GM23338 (cell line): ENCODE data around the gene DDX39B. TPM values are rescaled to one million over a fixed set of nuclear protein-coding genes. Genes with fewer than 3 reads are reported as not detected.
A peak's percentile ranks its signal among the peaks of the same experiment; 100 is the strongest.
"Not testable (repeated sequence)": the region's sequence is repeated elsewhere in the genome, so short reads cannot be mapped to it uniquely, and the experiment has no call there.

Source experiments
- ATAC-seq: fragments of 200-7000 bp; cut with Tn5 transposase; 3 replicates; pipeline ENCODE4 v1.9.1; 2020
- DNase-seq: peaks from one replicate; pipeline ENCODE4 v3.0.0-alpha.2; 2015; ENCODE audit warnings: low spot score
- H2AFZ ChIP-seq: fragments of 200-600 bp; sonication (generic); 2 replicates; pipeline ENCODE4 v1.8.0; 2016; ENCODE audit warnings: antibody characterized with exemption, mild to moderate bottlenecking, moderate library complexity
- H3F3A ChIP-seq: fragments of 200-600 bp; sonication (generic); replicated peaks from 2 replicates; pipeline ENCODE4 v1.8.0; 2017; ENCODE audit warnings: antibody characterized with exemption, mixed run types, low read depth
- H3K27ac ChIP-seq: fragments of 200-600 bp; sonication (generic); 2 replicates; pipeline ENCODE4 v1.6.1; 2016; ENCODE audit warnings: low read depth
- H3K27me3 ChIP-seq: fragments of 200-600 bp; sonication (generic); 2 replicates; pipeline ENCODE4 v1.8.0; 2016; ENCODE audit warnings: mild to moderate bottlenecking, mixed run types, moderate library complexity; ENCODE audit not compliant: insufficient read depth
- H3K36me3 ChIP-seq: fragments of 200-600 bp; sonication (generic); 2 replicates; pipeline ENCODE4 v1.8.0; 2016; ENCODE audit warnings: mild to moderate bottlenecking; ENCODE audit not compliant: insufficient read depth
- H3K4me1 ChIP-seq: fragments of 200-600 bp; sonication (generic); 2 replicates; pipeline ENCODE4 v1.8.0; 2016; ENCODE audit warnings: mild to moderate bottlenecking, moderate library complexity; ENCODE audit not compliant: insufficient read depth
- H3K4me2 ChIP-seq: fragments of 200-600 bp; sonication (generic); 2 replicates; pipeline ENCODE4 v1.7.1; 2017; ENCODE audit warnings: mixed run types
- H3K4me3 ChIP-seq: fragments of 200-600 bp; sonication (generic); 2 replicates; pipeline ENCODE4 v1.6.1; 2016; ENCODE audit warnings: mixed run types
- H3K79me2 ChIP-seq: fragments of 200-600 bp; sonication (generic); replicated peaks from 2 replicates; pipeline ENCODE4 v1.8.0; 2017; ENCODE audit warnings: mild to moderate bottlenecking; ENCODE audit not compliant: insufficient read depth
- H3K9me2 ChIP-seq: fragments of 200-600 bp; sonication (generic); 2 replicates; pipeline ENCODE4 v1.8.0; 2017; ENCODE audit not compliant: insufficient read depth
- H4K20me1 ChIP-seq: fragments of 200-600 bp; sonication (generic); replicated peaks from 2 replicates; pipeline ENCODE4 v1.8.0; 2017; ENCODE audit warnings: mild to moderate bottlenecking; ENCODE audit not compliant: insufficient read depth
- H3K27ac Mint-ChIP-seq: 2 replicates; pipeline ENCODE4 v1.8.0; 2020; ENCODE audit warnings: inconsistent platforms, mild to moderate bottlenecking, moderate library complexity, mixed read lengths
- H3K27me3 Mint-ChIP-seq: 3 replicates; pipeline ENCODE4 v1.8.0; 2022; ENCODE audit warnings: low read depth, mild to moderate bottlenecking, moderate library complexity, mixed read lengths, inconsistent platforms; ENCODE audit not compliant: insufficient read depth, poor library complexity
- H3K36me3 Mint-ChIP-seq: 3 replicates; pipeline ENCODE4 v1.8.0; 2021; ENCODE audit warnings: low read depth, mild to moderate bottlenecking, inconsistent platforms, moderate library complexity, mixed read lengths
- H3K4me1 Mint-ChIP-seq: 3 replicates; pipeline ENCODE4 v1.8.0; 2020; ENCODE audit warnings: mild to moderate bottlenecking, inconsistent platforms, mixed read lengths
- H3K4me3 Mint-ChIP-seq: 3 replicates; pipeline ENCODE4 v1.8.0; 2021; ENCODE audit warnings: moderate library complexity, mild to moderate bottlenecking, inconsistent platforms, mixed read lengths
- H3K9me3 Mint-ChIP-seq: 3 replicates; pipeline ENCODE4 v1.8.0; 2020; ENCODE audit warnings: moderate library complexity, mild to moderate bottlenecking, inconsistent platforms, mixed read lengths
- CREB1 ChIP-seq: fragments of 250-450 bp; sonication (Bioruptor Pico); IDR thresholded peaks from 2 replicates; pipeline ENCODE4 v1.5.0; 2020; ENCODE audit warnings: low read depth, mild to moderate bottlenecking, moderate library complexity
- POLR2AphosphoS5 ChIP-seq: IDR thresholded peaks from 2 replicates; pipeline ENCODE4 v1.6.1; 2016; ENCODE audit warnings: antibody characterized with exemption, low read depth
- ZNF114 ChIP-seq: fragments of 250-450 bp; sonication (Bioruptor Pico); IDR thresholded peaks from 2 replicates; pipeline ENCODE4 v1.5.0; 2020; ENCODE audit warnings: mild to moderate bottlenecking, moderate library complexity
- ZNF331 ChIP-seq: fragments of 250-450 bp; sonication (Bioruptor Pico); IDR thresholded peaks from 2 replicates; pipeline ENCODE4 v1.5.0; 2020; ENCODE audit warnings: low read depth, mild to moderate bottlenecking, moderate library complexity
- long read RNA-seq: library from polyadenylated mRNA; unstranded; transcript quantifications from one replicate; pipeline ENCODE4 v2.0.0, GENCODE V29; 2020; ENCODE audit not compliant: unreplicated experiment
- polyA plus RNA-seq: library from polyadenylated mRNA; unstranded; fragments of >200 nt; fragmentation: Nextera tagmentation; extraction: Ambion mirVana; gene quantifications from 2 replicates; pipeline ENCODE4 v1.2.1, GENCODE V29; 2016
- total RNA-seq: library from RNA; depleted of rRNA; stranded (reverse); fragments of >200 nt; shearing (Covaris generic); gene quantifications from 2 replicates; pipeline ENCODE4 v1.2.3, GENCODE V29; 2014; rRNA removed
- TF ChIP-seq, protein P1 (sequence below): IDR thresholded peaks from one replicate; pipeline ENCODE4 v1.6.1; 2018; ENCODE audit warnings: antibody characterized with exemption; ENCODE audit not compliant: unreplicated experiment

The DDX39B gene
- total RNA-seq (849 and 866 TPM in 2 replicates), polyA plus RNA-seq (341 and 357 TPM in 2 replicates)
- long read RNA-seq, transcript DDX39B-214 (11 exons, 2,003 nt) = minor isoform, 151 of 406 reads
- long read RNA-seq, transcript DDX39B-202 (11 exons, 2,133 nt) = major isoform, 191 of 406 reads
- long read RNA-seq, partial matches to known transcripts = 25 of 406 reads
- long read RNA-seq, other reads (novel, unspliced or antisense) = 37 of 406 reads

DNA sequence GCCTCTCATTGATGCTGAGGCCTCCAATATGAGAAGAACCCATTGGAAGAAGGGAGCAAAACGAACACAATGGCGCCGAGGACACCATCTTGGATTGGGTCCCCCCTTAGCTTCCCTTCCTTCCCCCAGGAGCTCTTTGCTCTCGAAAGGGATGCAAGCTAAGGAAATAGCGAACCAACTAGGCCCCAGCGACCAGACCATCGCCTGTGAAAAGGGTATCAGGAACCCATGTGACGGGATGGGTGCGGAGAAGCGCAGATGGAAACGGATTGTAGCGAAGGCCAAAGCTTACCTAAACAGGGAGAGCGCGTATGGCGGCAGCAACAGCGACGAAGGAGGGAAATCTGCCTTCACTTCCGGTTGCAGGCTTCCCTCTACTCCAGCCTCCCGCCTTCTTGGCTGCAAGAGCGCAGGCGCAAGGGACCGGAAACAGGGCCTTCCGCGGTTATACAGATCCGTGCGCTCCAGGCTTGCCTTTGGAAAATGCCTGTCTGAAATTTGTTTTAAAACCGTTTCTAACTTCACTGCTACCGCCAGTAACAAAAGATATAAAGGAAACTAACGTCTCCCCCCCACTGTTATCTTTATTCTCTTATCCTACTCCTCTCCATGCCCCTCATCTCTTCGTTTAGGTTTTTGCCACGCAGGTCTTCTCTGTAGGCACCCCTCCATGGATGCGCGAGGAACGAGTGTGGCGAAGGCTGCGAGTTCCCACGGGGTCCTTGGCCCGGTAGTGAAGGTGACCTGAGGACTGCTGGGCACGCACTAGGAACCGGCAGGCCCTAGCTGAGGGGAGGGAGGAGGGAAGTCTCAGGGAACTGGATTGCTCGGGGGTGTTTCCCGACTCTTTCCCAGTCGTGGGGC lies at the start of gene DDX39B:
DDX39B (minus strand) TSS at position 346 of the 864 bp plus-strand sequence. CDS start 1,471 bp downstream, outside the sequence.
- H2AFZ ChIP-seq = no peak within 1 kb of the TSS
- H3K27me3 ChIP-seq = no peaks in the 10 kb centered on the region
- peaks cover 56% of the 10 kb centered on the region for H3K79me2 ChIP-seq
- H3K4me2 ChIP-seq = peak within 1 kb of the TSS; percentile 94
- H4K20me1 ChIP-seq = peaks cover 40% of the 10 kb centered on the region
- H3F3A ChIP-seq = peaks cover 23% of the 10 kb centered on the region
- peaks cover 29% of the 10 kb centered on the region for H3K4me1 ChIP-seq
- Mint-ChIP-seq H3K36me3 (peaks cover 49% of the 10 kb centered on the region), H3K9me3 (no peaks in the 10 kb centered on the region; the same call in 2 of the 3 replicates), H3K27me3 (peaks cover 16% of the 10 kb centered on the region), H3K4me1 (peaks cover 42% of the 10 kb centered on the region), H3K4me3 (peak within 1 kb of the TSS; percentile 98), H3K27ac (peak within 1 kb of the TSS; percentile 99)
- H3K27ac ChIP-seq = peak within 1 kb of the TSS; percentile 99
- DNase-seq = peak; percentile 99
- ATAC-seq = peak; percentile 74
- H3K4me3 ChIP-seq = peak within 1 kb of the TSS; percentile 80
- H3K36me3 ChIP-seq = peaks cover 35% of the 10 kb centered on the region
- H3K9me2 ChIP-seq = no peaks in the 10 kb centered on the region
- TF ChIP-seq CREB1 (CRISPR knock-in tag) (peak; percentile 11; the same call in 1 of the 2 replicates), ZNF114 (CRISPR knock-in tag) (no peak), POLR2AphosphoS5 (peak; percentile 88), ZNF331 (CRISPR knock-in tag) (no peak)
- TF ChIP-seq, protein P1, sequence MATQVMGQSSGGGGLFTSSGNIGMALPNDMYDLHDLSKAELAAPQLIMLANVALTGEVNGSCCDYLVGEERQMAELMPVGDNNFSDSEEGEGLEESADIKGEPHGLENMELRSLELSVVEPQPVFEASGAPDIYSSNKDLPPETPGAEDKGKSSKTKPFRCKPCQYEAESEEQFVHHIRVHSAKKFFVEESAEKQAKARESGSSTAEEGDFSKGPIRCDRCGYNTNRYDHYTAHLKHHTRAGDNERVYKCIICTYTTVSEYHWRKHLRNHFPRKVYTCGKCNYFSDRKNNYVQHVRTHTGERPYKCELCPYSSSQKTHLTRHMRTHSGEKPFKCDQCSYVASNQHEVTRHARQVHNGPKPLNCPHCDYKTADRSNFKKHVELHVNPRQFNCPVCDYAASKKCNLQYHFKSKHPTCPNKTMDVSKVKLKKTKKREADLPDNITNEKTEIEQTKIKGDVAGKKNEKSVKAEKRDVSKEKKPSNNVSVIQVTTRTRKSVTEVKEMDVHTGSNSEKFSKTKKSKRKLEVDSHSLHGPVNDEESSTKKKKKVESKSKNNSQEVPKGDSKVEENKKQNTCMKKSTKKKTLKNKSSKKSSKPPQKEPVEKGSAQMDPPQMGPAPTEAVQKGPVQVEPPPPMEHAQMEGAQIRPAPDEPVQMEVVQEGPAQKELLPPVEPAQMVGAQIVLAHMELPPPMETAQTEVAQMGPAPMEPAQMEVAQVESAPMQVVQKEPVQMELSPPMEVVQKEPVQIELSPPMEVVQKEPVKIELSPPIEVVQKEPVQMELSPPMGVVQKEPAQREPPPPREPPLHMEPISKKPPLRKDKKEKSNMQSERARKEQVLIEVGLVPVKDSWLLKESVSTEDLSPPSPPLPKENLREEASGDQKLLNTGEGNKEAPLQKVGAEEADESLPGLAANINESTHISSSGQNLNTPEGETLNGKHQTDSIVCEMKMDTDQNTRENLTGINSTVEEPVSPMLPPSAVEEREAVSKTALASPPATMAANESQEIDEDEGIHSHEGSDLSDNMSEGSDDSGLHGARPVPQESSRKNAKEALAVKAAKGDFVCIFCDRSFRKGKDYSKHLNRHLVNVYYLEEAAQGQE = peak; percentile 39

DNA sequence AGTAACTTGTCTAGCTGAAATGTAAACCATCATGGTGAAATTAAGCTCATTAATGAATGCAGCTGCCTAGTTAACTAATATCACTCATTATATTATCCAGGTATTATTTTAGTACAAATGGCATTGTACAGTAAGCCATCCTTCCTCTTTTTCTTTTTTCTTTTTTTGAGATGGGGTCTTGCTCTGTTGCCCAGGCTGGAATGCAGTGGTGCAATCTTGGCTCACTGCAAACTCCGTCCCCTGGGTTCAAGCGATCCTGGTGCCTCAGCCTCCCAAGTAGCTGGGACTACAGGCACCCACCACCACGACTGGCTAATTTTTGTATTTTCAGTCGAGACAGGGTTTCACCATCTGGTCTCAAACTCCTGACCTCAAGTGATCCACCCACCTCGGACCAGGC lies 48.9 kb upstream of the DDX39B start:
- not testable (repeated sequence) for H3K36me3 ChIP-seq, H3K27ac Mint-ChIP-seq, H3K4me1 ChIP-seq, ATAC-seq, H3K4me3 Mint-ChIP-seq, DNase-seq, H3K9me3 Mint-ChIP-seq, H3K36me3 Mint-ChIP-seq, H2AFZ ChIP-seq, H3K27me3 ChIP-seq, H3K4me2 ChIP-seq, H3K9me2 ChIP-seq, H3K4me1 Mint-ChIP-seq, H3K27ac ChIP-seq, H3K79me2 ChIP-seq, H3F3A ChIP-seq, H4K20me1 ChIP-seq, H3K4me3 ChIP-seq
- peaks cover 13% of the 10 kb centered on the region for H3K27me3 Mint-ChIP-seq
